Parathyroid adenoma (tissue), 2 donors: ENCODE measurements around the gene PGBD5.

Experiments used
- H2AFZ ChIP-seq: fragments of 300-600 bp; sonication (generic); one replicate; pipeline ENCODE4 v1.7.0; 2017; ENCODE audit warnings: antibody characterized with exemption, mild to moderate bottlenecking
- H3K27ac ChIP-seq: fragments of 300-600 bp; sonication (generic); one replicate; pipeline ENCODE4 v1.7.0; 2017
- H3K27me3 ChIP-seq: fragments of 300-600 bp; sonication (generic); one replicate; pipeline ENCODE4 v1.7.0; 2017; ENCODE audit warnings: low read length; ENCODE audit not compliant: control insufficient read depth, insufficient read depth
- H3K36me3 ChIP-seq: fragments of 300-600 bp; sonication (generic); one replicate; pipeline ENCODE4 v1.7.0; 2017; ENCODE audit warnings: low read length; ENCODE audit not compliant: control insufficient read depth, insufficient read depth
- H3K4me1 ChIP-seq: fragments of 300-600 bp; sonication (generic); one replicate; pipeline ENCODE4 v1.7.0; 2017; ENCODE audit warnings: control low read depth
- H3K4me2 ChIP-seq: fragments of 300-600 bp; sonication (generic); one replicate; pipeline ENCODE4 v1.7.0; 2017; ENCODE audit warnings: low read length
- H3K4me3 ChIP-seq: fragments of 300-600 bp; sonication (generic); one replicate; pipeline ENCODE4 v1.7.0; 2017; ENCODE audit warnings: low read depth, low read length
- H3K79me2 ChIP-seq: fragments of 300-600 bp; sonication (generic); one replicate; pipeline ENCODE4 v1.7.0; 2017; ENCODE audit warnings: control low read depth
- H3K9ac ChIP-seq: fragments of 300-600 bp; sonication (generic); one replicate; pipeline ENCODE4 v1.7.0; 2017; ENCODE audit warnings: mild to moderate bottlenecking
- H3K9me3 ChIP-seq: fragments of 300-600 bp; sonication (generic); one replicate; pipeline ENCODE4 v1.7.0; 2017; ENCODE audit warnings: low read length; ENCODE audit not compliant: control insufficient read depth
- CTCF ChIP-seq: fragments of 300-600 bp; sonication (generic); IDR thresholded peaks from one replicate; pipeline ENCODE4 v1.7.0; 2017; ENCODE audit warnings: antibody characterized with exemption, mild to moderate bottlenecking
- donor health status: primary hyperparathyroidism.

The PGBD5 gene

GRCh38 chr1:230352537-230352936 is 73.6 kb downstream of the PGBD5 start:
- Histone ChIP-seq H3K36me3 (no peaks in the 10 kb centered on the region), H3K4me2 (no peak overlapping the region), H2AFZ (no peak overlapping the region), H3K27me3 (no peaks in the 10 kb centered on the region), H3K27ac (no peak overlapping the region), H3K9ac (no peak overlapping the region), H3K4me1 (no peaks in the 10 kb centered on the region), H3K9me3 (no peaks in the 10 kb centered on the region), H3K4me3 (no peak overlapping the region), H3K79me2 (no peaks in the 10 kb centered on the region)
- no peak for TF ChIP-seq CTCF

- Histone ChIP-seq H3K27ac (no peak overlapping the region), H3K36me3 (no peaks in the 10 kb centered on the region), H2AFZ (no peak overlapping the region), H3K79me2 (no peaks in the 10 kb centered on the region), H3K4me2 (no peak overlapping the region), H3K9me3 (no peaks in the 10 kb centered on the region), H3K4me1 (no peaks in the 10 kb centered on the region), H3K27me3 (no peaks in the 10 kb centered on the region), H3K9ac (no peak overlapping the region), H3K4me3 (no peak overlapping the region)
- TF ChIP-seq CTCF, result no peak
Measured at GRCh38 chr1:230351983-230352382, 74.1 kb downstream of the PGBD5 start.

- no peak overlapping the region for H2AFZ ChIP-seq
- no peaks in the 10 kb centered on the region for H3K4me1 ChIP-seq
- TF ChIP-seq CTCF, result no peak
- no peak overlapping the region for H3K27ac ChIP-seq
- H3K27me3 ChIP-seq, result no peaks in the 10 kb centered on the region
- H3K9ac ChIP-seq, result no peak overlapping the region
- H3K9me3 ChIP-seq, result no peaks in the 10 kb centered on the region
- H3K36me3 ChIP-seq, result no peaks in the 10 kb centered on the region
- no peak overlapping the region for H3K4me2 ChIP-seq
- H3K79me2 ChIP-seq, result no peaks in the 10 kb centered on the region
- H3K4me3 ChIP-seq, result no peak overlapping the region
Measured at GRCh38 chr1:230351514-230351913, 74.6 kb downstream of the PGBD5 start.

GRCh38 chr1:230350208-230350921 is 75.8 kb downstream of the PGBD5 start:
- no peak overlapping the region for H2AFZ ChIP-seq
- no peaks in the 10 kb centered on the region for H3K27me3 ChIP-seq
- H3K27ac ChIP-seq, result no peak overlapping the region
- TF ChIP-seq CTCF, result no peak
- no peak overlapping the region for H3K4me3 ChIP-seq
- no peaks in the 10 kb centered on the region for H3K9me3 ChIP-seq
- no peaks in the 10 kb centered on the region for H3K36me3 ChIP-seq
- no peaks in the 10 kb centered on the region for H3K4me1 ChIP-seq
- no peak overlapping the region for H3K9ac ChIP-seq
- no peaks in the 10 kb centered on the region for H3K79me2 ChIP-seq
- H3K4me2 ChIP-seq, result no peak overlapping the region

GRCh38 chr1:230349020-230349393 is 77.1 kb downstream of the PGBD5 start:
- Histone ChIP-seq H3K4me1 (no peaks in the 10 kb centered on the region), H3K27ac (no peak overlapping the region), H3K4me2 (no peak overlapping the region), H3K4me3 (no peak overlapping the region), H3K36me3 (no peaks in the 10 kb centered on the region), H3K79me2 (no peaks in the 10 kb centered on the region), H2AFZ (no peak overlapping the region), H3K27me3 (no peaks in the 10 kb centered on the region), H3K9ac (no peak overlapping the region), H3K9me3 (no peaks in the 10 kb centered on the region)
- no peak for TF ChIP-seq CTCF
